Measurements from ENCODE around the gene AIG1.

DNA sequence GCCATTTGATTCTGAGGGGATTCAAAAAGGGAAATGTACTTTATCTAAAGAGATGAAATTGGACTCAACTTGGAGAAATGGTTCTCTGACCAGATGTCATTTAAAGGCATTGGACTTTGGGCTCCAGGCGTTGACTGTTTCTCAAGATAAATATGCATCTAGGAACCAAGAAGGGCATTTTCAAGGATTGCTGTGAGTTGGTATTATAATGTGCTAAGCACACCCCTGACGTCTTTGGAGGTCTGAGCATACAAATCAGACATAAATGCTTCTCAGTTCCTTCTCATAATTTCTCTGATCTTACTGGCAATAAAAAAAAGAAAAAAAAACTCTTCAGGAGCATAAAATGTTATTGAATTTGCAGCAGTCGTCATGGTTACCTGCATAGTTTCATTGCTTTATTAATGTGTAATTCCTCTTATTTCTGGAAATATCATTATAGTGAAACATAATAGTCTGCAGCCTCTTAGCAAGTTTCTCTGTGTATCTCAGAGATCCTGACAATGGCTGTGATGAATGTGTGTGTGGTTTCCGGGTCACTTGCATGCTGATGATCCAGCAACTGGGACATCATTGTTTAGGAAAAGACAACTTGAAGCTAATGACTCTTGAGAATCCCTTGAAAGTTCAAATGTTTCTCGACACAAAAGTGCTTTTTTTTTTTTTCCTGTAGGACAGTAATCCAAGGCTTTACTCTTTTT lies 136.0 kb downstream of the AIG1 start:
- TF ChIP-seq, protein P1, sequence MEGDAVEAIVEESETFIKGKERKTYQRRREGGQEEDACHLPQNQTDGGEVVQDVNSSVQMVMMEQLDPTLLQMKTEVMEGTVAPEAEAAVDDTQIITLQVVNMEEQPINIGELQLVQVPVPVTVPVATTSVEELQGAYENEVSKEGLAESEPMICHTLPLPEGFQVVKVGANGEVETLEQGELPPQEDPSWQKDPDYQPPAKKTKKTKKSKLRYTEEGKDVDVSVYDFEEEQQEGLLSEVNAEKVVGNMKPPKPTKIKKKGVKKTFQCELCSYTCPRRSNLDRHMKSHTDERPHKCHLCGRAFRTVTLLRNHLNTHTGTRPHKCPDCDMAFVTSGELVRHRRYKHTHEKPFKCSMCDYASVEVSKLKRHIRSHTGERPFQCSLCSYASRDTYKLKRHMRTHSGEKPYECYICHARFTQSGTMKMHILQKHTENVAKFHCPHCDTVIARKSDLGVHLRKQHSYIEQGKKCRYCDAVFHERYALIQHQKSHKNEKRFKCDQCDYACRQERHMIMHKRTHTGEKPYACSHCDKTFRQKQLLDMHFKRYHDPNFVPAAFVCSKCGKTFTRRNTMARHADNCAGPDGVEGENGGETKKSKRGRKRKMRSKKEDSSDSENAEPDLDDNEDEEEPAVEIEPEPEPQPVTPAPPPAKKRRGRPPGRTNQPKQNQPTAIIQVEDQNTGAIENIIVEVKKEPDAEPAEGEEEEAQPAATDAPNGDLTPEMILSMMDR (IDR thresholded peaks at IDR 0.05; ENCODE audit: poor library complexity) = no peak
- TF ChIP-seq EZH2 (IDR thresholded peaks at IDR 0.05; ENCODE audit: borderline replicate concordance) (no peak), EZH2phosphoT487 (IDR thresholded peaks at IDR 0.05; ENCODE audit: low read depth, severe bottlenecking, unreplicated experiment) (no peak)

Measured in hepatocyte (in vitro differentiated cells).